ENCODE data around the gene BBX.
"Not testable (repeated sequence)": the region's sequence is repeated elsewhere in the genome, so short reads cannot be mapped to it uniquely, and the experiment has no call there.

Gene BBX

GRCh38 chr3:107543666-107544065 is 20.9 kb downstream of the BBX start:
- no peak for DNase-seq

- DNase-seq = no peak
These were observed 22.9 kb downstream of the BBX start for GRCh38 chr3:107545680-107546120.

GRCh38 chr3:107548601-107549000 is 25.8 kb downstream of the BBX start:
- DNase-seq = no peak

DNA sequence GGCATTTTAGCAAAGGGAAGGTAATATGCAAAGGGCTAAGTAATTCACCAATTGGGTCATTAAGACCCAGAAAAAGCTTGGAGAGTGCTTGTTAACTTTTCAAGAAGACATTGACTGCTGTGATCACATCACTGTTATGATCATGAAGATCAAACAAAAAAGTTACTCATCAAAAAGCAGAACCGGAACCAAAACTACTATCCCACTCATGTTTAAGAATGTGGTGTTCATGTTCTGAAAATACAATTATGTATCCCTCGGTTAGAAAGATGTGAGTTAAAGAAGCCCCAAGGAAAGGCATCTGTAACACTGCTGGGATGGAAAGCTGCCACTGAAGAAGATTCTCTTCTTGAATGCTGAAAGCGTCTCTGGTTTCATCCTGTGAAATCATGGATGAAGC is 32.6 kb downstream of the BBX start:
- no peak for DNase-seq

DNA sequence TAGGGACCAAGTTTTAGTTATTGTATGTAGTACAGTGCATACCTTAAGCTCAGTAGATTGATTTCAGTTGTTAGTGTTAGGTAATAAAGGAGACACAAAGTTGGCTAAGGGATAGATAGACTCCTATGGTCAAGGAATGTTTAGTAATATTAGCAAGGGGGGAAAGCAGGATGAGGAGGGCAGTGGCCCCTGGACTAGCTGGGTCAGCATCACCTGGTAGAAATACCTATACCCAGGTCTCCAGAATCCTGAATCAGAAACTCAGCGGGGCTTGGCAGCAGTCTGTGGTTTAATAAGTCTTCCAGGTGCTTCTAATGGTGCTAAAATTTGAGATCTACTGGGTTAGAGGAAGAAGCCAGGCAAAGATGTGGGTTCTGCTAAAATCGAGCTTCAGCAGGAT is 35.0 kb downstream of the BBX start:
- DNase-seq = no peak

DNA sequence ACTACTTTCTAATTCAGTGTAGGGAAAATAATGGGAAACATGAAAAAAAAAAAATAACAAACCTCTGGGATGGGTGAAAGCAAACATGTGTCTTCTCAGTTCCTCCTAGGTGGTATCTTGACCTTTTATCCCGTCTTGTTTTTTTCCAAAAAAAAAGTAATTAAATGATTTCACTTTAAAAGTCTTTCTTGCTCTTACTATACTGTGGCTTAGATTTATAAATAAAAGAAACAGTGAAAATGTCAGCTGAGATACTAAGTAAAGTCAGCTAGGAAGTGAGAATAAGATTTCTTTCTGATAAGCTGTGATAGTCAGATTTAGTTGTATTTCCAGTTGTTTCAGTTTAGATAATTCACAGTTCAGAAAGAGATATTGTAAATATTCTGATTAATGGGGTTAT is 37.4 kb downstream of the BBX start:
- no peak for DNase-seq

- DNase-seq = no peak
These were observed 39.2 kb downstream of the BBX start for GRCh38 chr3:107561980-107562379.

DNA sequence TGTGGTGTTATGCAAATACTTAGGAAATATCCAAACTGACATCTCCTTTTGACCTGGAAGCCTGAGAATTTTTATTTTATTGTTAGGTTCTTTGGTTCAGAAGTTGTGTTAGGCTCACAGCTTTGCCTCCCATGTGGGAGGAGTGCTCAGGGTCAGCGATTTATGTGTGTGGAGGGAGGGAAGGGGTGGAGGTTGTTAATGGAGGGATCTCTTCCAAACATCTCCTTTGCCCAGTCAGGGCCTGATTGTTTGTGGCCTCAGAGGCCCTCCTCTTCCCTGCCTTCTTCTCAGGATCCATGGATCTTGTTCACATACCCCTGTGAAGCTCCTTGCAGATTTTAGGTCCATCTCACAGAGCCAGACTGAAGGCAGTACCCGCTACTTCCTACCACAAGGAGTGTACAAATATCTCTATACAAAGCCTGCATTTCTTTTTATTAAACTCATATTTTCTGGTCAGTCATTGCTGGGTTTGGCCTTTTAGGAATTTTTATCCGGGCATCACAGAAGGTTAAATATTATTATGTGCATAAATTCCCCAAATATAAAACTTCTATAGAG is 40.3 kb downstream of the BBX start:
- DNase-seq = no peak

DNA sequence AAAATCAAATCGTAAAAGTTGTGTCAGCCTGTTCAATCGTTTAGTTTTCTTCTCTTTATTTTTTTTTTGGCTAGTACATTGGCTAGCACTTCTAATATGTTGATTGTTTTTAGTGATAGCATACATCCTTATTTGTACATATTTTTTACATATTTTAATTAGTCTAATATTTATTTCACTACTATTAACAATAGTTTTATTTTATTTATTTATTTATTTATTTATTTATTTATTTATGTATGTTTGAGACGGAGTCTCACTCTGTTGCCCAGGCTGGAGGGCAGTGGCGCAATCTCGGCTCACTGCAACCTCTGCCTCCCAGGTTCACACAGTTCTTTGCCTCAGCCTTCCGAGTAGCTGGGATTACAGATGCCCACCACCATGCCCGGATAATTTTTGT is 42.5 kb downstream of the BBX start:
- not testable (repeated sequence) for DNase-seq

DNA sequence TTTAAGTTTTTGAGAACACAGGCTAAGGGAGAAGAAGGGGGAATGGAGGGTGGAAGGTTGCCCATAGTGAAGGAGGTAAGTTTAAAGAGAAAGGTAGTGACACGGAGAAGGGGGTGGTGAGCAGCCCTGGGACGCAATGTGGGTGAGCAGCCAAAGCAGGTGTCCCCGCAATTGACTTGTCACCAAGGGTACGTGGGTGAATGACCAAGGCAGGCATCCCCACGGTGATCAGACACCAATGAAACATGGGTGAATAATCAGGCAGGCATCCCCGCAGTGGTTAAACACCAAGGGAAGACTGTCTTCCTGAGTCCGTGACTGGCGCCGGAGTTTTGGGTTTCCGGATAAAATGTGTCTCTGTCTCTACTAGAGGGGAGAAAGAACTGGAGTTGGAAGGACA is 48.3 kb downstream of the BBX start:
- not testable (repeated sequence) for DNase-seq

DNA sequence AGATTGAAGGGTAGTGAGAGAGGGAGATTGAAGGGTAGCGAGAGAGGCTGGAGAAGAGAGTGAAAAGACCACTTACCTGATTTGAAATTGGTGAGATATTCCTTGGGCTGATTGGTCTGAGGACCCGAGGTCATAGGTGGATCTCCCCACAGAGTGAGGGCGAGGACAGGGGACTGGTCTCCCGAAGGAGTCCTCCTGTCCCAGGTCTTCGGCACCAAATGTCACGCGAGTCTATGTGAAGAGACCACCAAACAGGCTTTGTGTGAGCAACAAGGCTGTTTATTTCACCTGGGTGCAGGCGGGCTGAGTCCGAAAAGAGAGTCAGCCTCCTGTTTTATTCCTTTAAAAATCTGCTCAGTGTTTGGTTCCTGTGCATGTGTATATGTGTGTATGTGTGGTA is 48.7 kb downstream of the BBX start:
- not testable (repeated sequence) for DNase-seq

GRCh38 chr3:107574650-107575049 is 51.9 kb downstream of the BBX start:
- no peak for DNase-seq

GRCh38 chr3:107578091-107578490 is 55.3 kb downstream of the BBX start:
- no peak for DNase-seq

GRCh38 chr3:107578523-107578922 is 55.8 kb downstream of the BBX start:
- DNase-seq = no peak

- no peak for DNase-seq
These were observed 56.6 kb downstream of the BBX start for GRCh38 chr3:107579371-107579770.

GRCh38 chr3:107581230-107581629 is 58.5 kb downstream of the BBX start:
- no peak for DNase-seq

DNA sequence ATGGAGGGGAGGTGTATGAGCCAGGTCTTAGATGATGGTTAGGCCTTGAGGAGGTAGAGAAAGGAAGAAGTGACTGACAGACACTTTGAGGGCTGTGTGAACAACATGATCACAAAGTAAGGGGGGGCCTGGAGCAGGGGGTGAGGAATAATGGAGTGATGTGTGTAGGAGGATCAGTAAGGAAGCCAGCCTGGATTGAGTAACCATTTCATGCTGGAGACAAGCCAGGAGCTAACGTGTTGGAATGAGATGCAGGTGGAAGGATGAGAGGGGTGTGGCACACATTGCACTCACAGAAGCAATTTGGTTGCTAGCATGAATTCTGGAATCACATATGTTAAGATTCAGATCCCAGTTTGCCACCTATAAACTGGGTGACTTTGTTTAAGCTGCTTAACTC is 65.5 kb downstream of the BBX start:
- no peak for DNase-seq

DNA sequence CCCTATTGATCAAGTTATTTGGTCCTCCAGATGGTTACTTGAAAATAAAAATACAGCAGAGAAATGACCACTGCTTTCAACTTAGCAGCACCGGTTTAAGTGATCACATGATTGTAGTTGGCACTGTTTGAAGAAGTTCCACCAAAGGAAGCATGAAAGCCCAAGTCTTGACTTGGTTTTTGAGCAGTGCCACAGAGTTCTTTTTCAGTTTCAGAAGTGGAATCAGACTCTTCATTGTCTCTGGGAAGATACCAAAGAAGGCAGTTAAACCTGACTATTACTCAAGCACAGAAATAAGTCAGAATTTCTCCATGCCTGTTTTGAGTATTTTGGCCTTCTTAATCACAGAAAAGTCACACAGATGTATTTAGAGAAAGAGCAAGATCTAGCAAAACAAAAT is 66.7 kb downstream of the BBX start:
- DNase-seq = no peak

- DNase-seq = no peak
These were observed 68.0 kb downstream of the BBX start for GRCh38 chr3:107590786-107591185.

DNA sequence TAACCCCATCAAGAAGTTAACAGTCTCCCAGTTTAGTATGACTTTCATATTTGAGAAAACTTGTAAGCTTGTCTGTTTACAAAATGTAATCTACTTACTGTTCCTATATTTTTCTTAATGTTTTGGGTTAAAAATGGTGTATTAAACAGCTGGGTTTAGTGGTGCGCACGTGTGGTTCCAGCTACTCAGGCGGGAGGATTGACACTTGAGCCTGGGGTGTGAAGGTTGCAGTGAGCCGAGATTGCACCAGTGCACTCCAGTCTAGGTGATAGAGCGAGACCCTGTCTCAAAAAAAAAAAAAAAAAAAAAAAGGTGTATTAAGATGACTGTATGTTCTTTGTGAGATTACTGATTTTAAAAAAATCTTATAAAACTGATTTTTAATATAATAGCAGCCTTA is 69.3 kb downstream of the BBX start:
- DNase-seq = no peak

DNA sequence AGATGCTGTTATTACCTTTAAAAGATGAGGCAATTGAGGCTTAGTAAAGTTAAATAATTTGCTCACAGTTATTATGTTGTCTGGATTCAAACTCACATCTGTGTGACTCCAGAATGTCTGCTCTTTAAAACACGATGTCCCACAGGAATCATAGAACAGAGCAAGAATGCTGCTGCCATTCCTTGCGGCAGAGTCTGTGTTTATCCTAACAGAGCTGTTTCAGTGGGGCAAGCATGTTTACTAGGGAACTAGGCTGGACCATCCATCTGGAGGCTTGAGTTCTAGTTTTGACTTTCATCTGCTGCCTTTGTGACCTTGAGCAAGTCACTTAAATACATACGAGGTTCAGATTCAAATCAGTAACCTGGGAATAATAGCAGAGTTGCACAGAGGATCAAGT is 72.1 kb downstream of the BBX start:
- DNase-seq = no peak

- DNase-seq = no peak
These were observed 73.9 kb downstream of the BBX start for GRCh38 chr3:107596639-107597038.

GRCh38 chr3:107598926-107599771 is 76.4 kb downstream of the BBX start:
- no peak for DNase-seq

GRCh38 chr3:107599772-107600145 is 77.0 kb downstream of the BBX start:
- DNase-seq = no peak

- no peak for DNase-seq
These were observed 78.0 kb downstream of the BBX start for GRCh38 chr3:107600780-107601179.

Measured in effector CD8-positive, alpha-beta T cell (primary cell).